ENCODE results near the gene MED29. TPM values are rescaled to one million over a fixed set of nuclear protein-coding genes. Genes with fewer than 3 reads are reported as not detected.

MED29 gene
- total RNA-seq, 1 experiment from 2014 or later = 32.0 TPM

DNA sequence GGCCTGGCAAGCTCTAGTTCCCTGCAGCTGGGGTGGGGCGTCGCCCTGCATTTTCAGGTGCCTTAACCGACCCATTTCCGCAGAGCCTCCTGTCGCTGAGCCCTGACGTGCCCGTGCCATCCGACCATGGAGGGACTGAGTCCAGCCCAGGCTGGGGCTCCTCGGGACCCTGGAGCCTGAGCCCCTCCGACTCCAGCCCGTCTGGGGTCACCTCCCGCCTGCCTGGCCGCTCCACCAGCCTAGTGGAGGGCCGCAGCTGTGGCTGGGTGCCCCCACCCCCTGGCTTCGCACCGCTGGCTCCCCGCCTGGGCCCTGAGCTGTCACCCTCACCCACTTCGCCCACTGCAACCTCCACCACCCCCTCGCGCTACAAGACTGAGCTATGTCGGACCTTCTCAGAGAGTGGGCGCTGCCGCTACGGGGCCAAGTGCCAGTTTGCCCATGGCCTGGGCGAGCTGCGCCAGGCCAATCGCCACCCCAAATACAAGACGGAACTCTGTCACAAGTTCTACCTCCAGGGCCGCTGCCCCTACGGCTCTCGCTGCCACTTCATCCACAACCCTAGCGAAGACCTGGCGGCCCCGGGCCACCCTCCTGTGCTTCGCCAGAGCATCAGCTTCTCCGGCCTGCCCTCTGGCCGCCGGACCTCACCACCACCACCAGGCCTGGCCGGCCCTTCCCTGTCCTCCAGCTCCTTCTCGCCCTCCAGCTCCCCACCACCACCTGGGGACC, 16.6 kb downstream of the MED29 start:
- no peak for DNase-seq (ENCODE audit: low read depth, low spot score)
- H3K27ac ChIP-seq (ENCODE audit: low read depth, low read length) = peak overlapping the region; percentile 100
- peaks cover 5% of the 10 kb centered on the region; the same call in 1 of the 2 replicates for H4K20me1 ChIP-seq (ENCODE audit: insufficient read depth)
- no peaks in the 10 kb centered on the region for H3K9me2 ChIP-seq (ENCODE audit: insufficient read depth)
- peaks cover 47 to 86% of the 10 kb centered on the region in 2 experiments for H3K4me1 ChIP-seq (ENCODE audit: control insufficient read depth in 1 of 2, insufficient read depth in 2 of 2, low read length in 2 of 2)
- no peaks in the 10 kb centered on the region for H3K9me3 ChIP-seq (ENCODE audit: control insufficient read depth in 1 of 2, insufficient read depth in 1 of 2, low read depth in 1 of 2, low read length in 2 of 2)
- intact Hi-C loops (cut with micrococcal nuclease) = no loop called here
- H3K4me3 ChIP-seq (replicated peaks in 1 of 2; ENCODE audit: low read depth in 1 of 2, low read length in 2 of 2) = peak overlapping the region; percentile 90 to 98
- BruUV-seq (replicated peaks) = no TSS peak
- H3K4me2 ChIP-seq (ENCODE audit: low read length) = peak overlapping the region; percentile 92
- POLR2A ChIA-PET = interaction anchor here (0.8 to 4.1 kb wide), 6 partner anchors 10 to 28 kb away, joined by 3 to 57 read pairs (median 10); partner anchors contain the start of genes MED29, PAF1 and RPS16
- H2AFZ ChIP-seq (ENCODE audit: low read depth, low read length, poor library complexity, severe bottlenecking) = no peak overlapping the region
- RAD21 ChIA-PET (ENCODE audit: low non-redundant PET in 1 of 2, low total read pairs in 2 of 2, uncharacterized antibody in 2 of 2, unreplicated experiment in 2 of 2) = interaction anchor here (0.6 to 0.7 kb wide), 2 partner anchors 10 to 16 kb away, joined by 4 read pairs; partner anchors contain the start of gene MED29 (in 1 of the 2)
- H3K79me2 ChIP-seq (ENCODE audit: insufficient read depth, low read length) = peaks cover 38% of the 10 kb centered on the region
- no peaks in the 10 kb centered on the region for H3K27me3 ChIP-seq (ENCODE audit: insufficient read depth, low read length)
- no peak for ATAC-seq
- peak overlapping the region; percentile 97 for H3K9ac ChIP-seq (ENCODE audit: low read length)
- peak; percentile 63 for TF ChIP-seq POLR2AphosphoS5 (IDR thresholded peaks at IDR 0.05; ENCODE audit: low read depth, low read length)
- TF ChIP-seq CBX3 (IDR thresholded peaks at IDR 0.05; ENCODE audit: low read depth) = no peak
- CTCF ChIA-PET = interaction anchor here (2.4 kb wide), 1 partner anchor 10 kb away, joined by 15 read pairs; no protein-coding TSS in a partner anchor
- H3K36me3 ChIP-seq (ENCODE audit: control insufficient read depth in 1 of 2, insufficient read depth in 2 of 2, low read length in 2 of 2) = peaks cover 2 to 12% of the 10 kb centered on the region in 2 experiments; a peak in 1 of 4 replicates

GRCh38 chr19:39408392-39409207, 17.4 kb downstream of the MED29 start:
- Histone ChIP-seq H3K79me2 (ENCODE audit: insufficient read depth, low read length) (peaks cover 38% of the 10 kb centered on the region), H3K27me3 (ENCODE audit: insufficient read depth, low read length) (no peaks in the 10 kb centered on the region), H3K27ac (ENCODE audit: low read depth, low read length) (peak overlapping the region; percentile 100), H3K9me3 (ENCODE audit: control insufficient read depth in 1 of 2, insufficient read depth in 1 of 2, low read depth in 1 of 2, low read length in 2 of 2) (no peaks in the 10 kb centered on the region), H3K9ac (ENCODE audit: low read length) (peak overlapping the region; percentile 97), H3K36me3 (ENCODE audit: control insufficient read depth in 1 of 2, insufficient read depth in 2 of 2, low read length in 2 of 2) (peaks cover 2 to 12% of the 10 kb centered on the region in 2 experiments; a peak in 1 of 4 replicates), H2AFZ (ENCODE audit: low read depth, low read length, poor library complexity, severe bottlenecking) (no peak overlapping the region), H3K4me3 (replicated peaks in 1 of 2; ENCODE audit: low read depth in 1 of 2, low read length in 2 of 2) (peak overlapping the region; percentile 90 to 98), H3K4me1 (ENCODE audit: control insufficient read depth in 1 of 2, insufficient read depth in 2 of 2, low read length in 2 of 2) (peaks cover 49 to 86% of the 10 kb centered on the region in 2 experiments), H3K9me2 (ENCODE audit: insufficient read depth) (no peaks in the 10 kb centered on the region), H3K4me2 (ENCODE audit: low read length) (peak overlapping the region; percentile 92), H4K20me1 (ENCODE audit: insufficient read depth) (peaks cover 5% of the 10 kb centered on the region; the same call in 1 of the 2 replicates)
- ChIA-PET POLR2A (interaction anchor here (0.8 to 4.1 kb wide), 11 partner anchors 8 to 67 kb away, joined by 3 to 57 read pairs (median 4); partner anchors contain the start of genes MED29, PAF1, RPS16 and SAMD4B), CTCF (interaction anchor here (1.0 to 2.4 kb wide), 2 partner anchors 11 to 32 kb away, joined by 5 to 15 read pairs; no protein-coding TSS in a partner anchor), RAD21 (ENCODE audit: low non-redundant PET in 1 of 2, low total read pairs in 2 of 2, uncharacterized antibody in 2 of 2, unreplicated experiment in 2 of 2) (interaction anchor here (0.7 to 0.8 kb wide), 3 partner anchors 10 to 1225 kb away, joined by 3 to 5 read pairs (median 4); no protein-coding TSS in a partner anchor)
- ATAC-seq (no peak), DNase-seq (ENCODE audit: low read depth, low spot score) (peak; percentile 68)
- TF ChIP-seq, protein P1, sequence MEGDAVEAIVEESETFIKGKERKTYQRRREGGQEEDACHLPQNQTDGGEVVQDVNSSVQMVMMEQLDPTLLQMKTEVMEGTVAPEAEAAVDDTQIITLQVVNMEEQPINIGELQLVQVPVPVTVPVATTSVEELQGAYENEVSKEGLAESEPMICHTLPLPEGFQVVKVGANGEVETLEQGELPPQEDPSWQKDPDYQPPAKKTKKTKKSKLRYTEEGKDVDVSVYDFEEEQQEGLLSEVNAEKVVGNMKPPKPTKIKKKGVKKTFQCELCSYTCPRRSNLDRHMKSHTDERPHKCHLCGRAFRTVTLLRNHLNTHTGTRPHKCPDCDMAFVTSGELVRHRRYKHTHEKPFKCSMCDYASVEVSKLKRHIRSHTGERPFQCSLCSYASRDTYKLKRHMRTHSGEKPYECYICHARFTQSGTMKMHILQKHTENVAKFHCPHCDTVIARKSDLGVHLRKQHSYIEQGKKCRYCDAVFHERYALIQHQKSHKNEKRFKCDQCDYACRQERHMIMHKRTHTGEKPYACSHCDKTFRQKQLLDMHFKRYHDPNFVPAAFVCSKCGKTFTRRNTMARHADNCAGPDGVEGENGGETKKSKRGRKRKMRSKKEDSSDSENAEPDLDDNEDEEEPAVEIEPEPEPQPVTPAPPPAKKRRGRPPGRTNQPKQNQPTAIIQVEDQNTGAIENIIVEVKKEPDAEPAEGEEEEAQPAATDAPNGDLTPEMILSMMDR (IDR thresholded peaks at IDR 0.05 in 2 of 3, conservative IDR thresholded peaks at IDR 0.05 in 1 of 3; ENCODE audit: borderline replicate concordance in 1 of 3, insufficient read depth in 1 of 3, low read depth in 2 of 3, low read length in 2 of 3) = no peak
- no peak for TF ChIP-seq YY1 (IDR thresholded peaks at IDR 0.05; ENCODE audit: extremely low read depth, insufficient replicate concordance, low read depth, low read length)
- TF ChIP-seq SIN3A (IDR thresholded peaks at IDR 0.05; ENCODE audit: low read depth) = no peak
- no peak for TF ChIP-seq EGR1 (IDR thresholded peaks at IDR 0.05; ENCODE audit: low read depth)
- TF ChIP-seq ZFX (IDR thresholded peaks at IDR 0.05) = no peak
- TF ChIP-seq POLR2AphosphoS5 (IDR thresholded peaks at IDR 0.05; ENCODE audit: low read depth, low read length) = peak; percentile 36; the same call in 1 of the 2 replicates
- TSS peak; percentile 78 for BruUV-seq (replicated peaks)
- intact Hi-C loops (cut with micrococcal nuclease) = no loop called here
